NCI-H2107 treated with DMSO at 0.1 percent for 48 hours (cell line): ENCODE results near the gene AGFG2.

Source experiments
- DNase-seq: peaks from one replicate; lab custom pipeline; 2025; ENCODE audit not compliant: unreplicated experiment; lab: John Stamatoyannopoulos, UW

Gene AGFG2

GRCh38 chr7:100583132-100584053 is 44.4 kb downstream of the AGFG2 start:
- DNase-seq = no peak

GRCh38 chr7:100584054-100584682 is 45.2 kb downstream of the AGFG2 start:
- no peak for DNase-seq

GRCh38 chr7:100584683-100585510 is 45.9 kb downstream of the AGFG2 start:
- DNase-seq = peak; percentile 25

- peak; percentile 32 for DNase-seq
Measured at GRCh38 chr7:100585511-100586265, 46.7 kb downstream of the AGFG2 start, which contains the start of gene LRCH4. LRCH4 (minus strand) TSS chr7:100586129; CDS start chr7:100586100, 29 bp downstream.

GRCh38 chr7:100586266-100587025 is 47.4 kb downstream of the AGFG2 start, which contains the start of gene FBXO24:
FBXO24 (plus strand) TSS chr7:100586328; CDS start chr7:100586626, 298 bp downstream.
- DNase-seq = peak; percentile 99

GRCh38 chr7:100588438-100588837 is 49.4 kb downstream of the AGFG2 start:
- no peak for DNase-seq

- no peak for DNase-seq
Measured at GRCh38 chr7:100589341-100589947, 50.4 kb downstream of the AGFG2 start.

GRCh38 chr7:100590077-100590737 is 51.2 kb downstream of the AGFG2 start:
- DNase-seq = no peak

- no peak for DNase-seq
Measured at GRCh38 chr7:100591596-100591995, 52.6 kb downstream of the AGFG2 start.

- DNase-seq = no peak
Measured at GRCh38 chr7:100595188-100595587, 56.2 kb downstream of the AGFG2 start.

GRCh38 chr7:100598425-100598824 is 59.4 kb downstream of the AGFG2 start:
- DNase-seq = no peak

GRCh38 chr7:100599911-100600729 is 61.1 kb downstream of the AGFG2 start:
- no peak for DNase-seq

GRCh38 chr7:100600730-100601038 is 61.7 kb downstream of the AGFG2 start:
- no peak for DNase-seq

- no peak for DNase-seq
Measured at GRCh38 chr7:100602889-100603725, 64.1 kb downstream of the AGFG2 start.

GRCh38 chr7:100603726-100604027 is 64.7 kb downstream of the AGFG2 start:
- DNase-seq = no peak

GRCh38 chr7:100604028-100604975 is 65.3 kb downstream of the AGFG2 start:
- DNase-seq = no peak
